Measurements from ENCODE around the gene ADCY2. TPM values are rescaled to one million over a fixed set of nuclear protein-coding genes. Genes with fewer than 3 reads are reported as not detected.

The ADCY2 gene
- total and polyA plus RNA-seq, 9 donors: 4.0 to 22.8 (median 8.3) TPM

GRCh38 chr5:7503564-7503963 lies 107.6 kb downstream of the ADCY2 start:
- 87 to 91% (median 90%) methylated on average over 9 of the region's 9 CpGs for WGBS, 3 donors
- no peak for TF ChIP-seq EP300 (IDR thresholded peaks at IDR 0.05)
- TF ChIP-seq POLR2A (IDR thresholded peaks at IDR 0.05): no peak
- TF ChIP-seq CTCF (IDR thresholded peaks at IDR 0.05): no peak
- intact Hi-C loops (cut with DNase I): no loop called here

GRCh38 chr5:7515284-7515914 lies 119.5 kb downstream of the ADCY2 start:
- H3K4me1 ChIP-seq (ENCODE audit: insufficient read depth): no peaks in the 10 kb centered on the region
- WGBS, 3 donors: 83 to 89% (median 86%) methylated on average over 3 of the region's 3 CpGs
- no peak overlapping the region for H3K27ac ChIP-seq
- no peaks in the 10 kb centered on the region for H3K27me3 ChIP-seq
- H3K36me3 ChIP-seq: no peaks in the 10 kb centered on the region
- no peak overlapping the region for H3K4me3 ChIP-seq
- DNase-seq: no peak
- no peaks in the 10 kb centered on the region for H3K9me3 ChIP-seq
- intact Hi-C loops (cut with DNase I): no loop called here
- TF ChIP-seq POLR2A (IDR thresholded peaks at IDR 0.05) (no peak), EP300 (IDR thresholded peaks at IDR 0.05) (no peak), CTCF (IDR thresholded peaks at IDR 0.05) (no peak)

More at GRCh38 chr5:7503564-7503963, 107.6 kb downstream of the ADCY2 start:
- Histone ChIP-seq H3K9me3 (no peaks in the 10 kb centered on the region), H3K27me3 (no peaks in the 10 kb centered on the region), H3K4me1 (ENCODE audit: insufficient read depth) (no peaks in the 10 kb centered on the region), H3K36me3 (no peaks in the 10 kb centered on the region), H3K27ac (no peak overlapping the region), H3K4me3 (no peak overlapping the region)
- DNase-seq: no peak

- no peaks in the 10 kb centered on the region for H3K4me1 ChIP-seq (ENCODE audit: insufficient read depth)
- no peaks in the 10 kb centered on the region for H3K9me3 ChIP-seq
- H3K27ac ChIP-seq: no peak overlapping the region
- no peaks in the 10 kb centered on the region for H3K36me3 ChIP-seq
- no peak overlapping the region for H3K4me3 ChIP-seq
- DNase-seq: no peak
- no peaks in the 10 kb centered on the region for H3K27me3 ChIP-seq
- 77 to 85% (median 81%) methylated on average over 2 of the region's 2 CpGs for WGBS, 3 donors
- intact Hi-C loops (cut with DNase I): no loop called here
- TF ChIP-seq POLR2A (IDR thresholded peaks at IDR 0.05) (no peak), CTCF (IDR thresholded peaks at IDR 0.05) (no peak), EP300 (IDR thresholded peaks at IDR 0.05) (no peak)
These were observed 120.3 kb downstream of the ADCY2 start for GRCh38 chr5:7516253-7516652.

GRCh38 chr5:7517006-7517405 lies 121.1 kb downstream of the ADCY2 start:
- Histone ChIP-seq H3K27me3 (no peaks in the 10 kb centered on the region), H3K36me3 (no peaks in the 10 kb centered on the region), H3K4me1 (ENCODE audit: insufficient read depth) (no peaks in the 10 kb centered on the region), H3K4me3 (no peak overlapping the region), H3K9me3 (no peaks in the 10 kb centered on the region), H3K27ac (no peak overlapping the region)
- no peak for DNase-seq
- 78 to 86% (median 80%) methylated on average over 3 of the region's 3 CpGs for WGBS, 3 donors
- no peak for TF ChIP-seq EP300 (IDR thresholded peaks at IDR 0.05)
- TF ChIP-seq CTCF (IDR thresholded peaks at IDR 0.05): no peak
- TF ChIP-seq POLR2A (IDR thresholded peaks at IDR 0.05): no peak
- intact Hi-C loops (cut with DNase I): no loop called here
